Transverse colon (tissue), 4 donors: ENCODE data around the gene LETM1. TPM values are rescaled to one million over a fixed set of nuclear protein-coding genes. Genes with fewer than 3 reads are reported as not detected.

Experiments
- DNase-seq: peaks from one replicate; pipeline ENCODE4 v3.0.0-alpha.2; 2019
- H3K27ac ChIP-seq, 4 donors: fragments of 200-600 bp; sonication (generic); 2 replicates each; pipeline ENCODE4 v1.5.1; 2016 to 2018; ENCODE audit warnings: inconsistent platforms in 4 of 4
- H3K27me3 ChIP-seq: fragments of 200-600 bp; sonication (generic); 2 replicates; pipeline ENCODE4 v1.5.1; 2017; ENCODE audit warnings: inconsistent platforms
- H3K36me3 ChIP-seq, 4 donors: fragments of 200-600 bp; sonication (generic); 2 replicates each; pipeline ENCODE4 v1.5.1; 2017 to 2019; ENCODE audit warnings: inconsistent platforms in 4 of 4
- H3K4me1 ChIP-seq, 4 donors: fragments of 200-600 bp; sonication (generic); 2 replicates each; pipeline ENCODE4 v1.5.1; 2017 to 2020; ENCODE audit warnings: inconsistent platforms in 4 of 4
- H3K4me3 ChIP-seq, 4 donors: fragments of 200-600 bp; sonication (generic); 1 replicate in 1 of 4; 2 replicates in 3 of 4; pipeline versions ENCODE4 v1.5.1 to v1.6.1; 2017 to 2019; ENCODE audit warnings: inconsistent platforms in 4 of 4
- H3K9me3 ChIP-seq, 2 donors: fragments of 200-600 bp; sonication (generic); 2 replicates each; pipeline ENCODE4 v1.5.1; 2017 to 2019; ENCODE audit warnings: inconsistent platforms in 2 of 2
- EP300 ChIP-seq: sonication (generic); formaldehyde crosslinking; IDR thresholded peaks from one replicate; pipeline ENCODE4 v1.6.1; 2017; ENCODE audit warnings: antibody characterized with exemption, low read depth
- POLR2A ChIP-seq: fragments of 450-650 bp; IDR thresholded peaks from one replicate; pipeline ENCODE4 v1.6.1; 2016; ENCODE audit warnings: antibody characterized with exemption, mild to moderate bottlenecking, moderate library complexity
- POLR2AphosphoS5 ChIP-seq, 3 donors: sonication (generic); formaldehyde crosslinking; IDR thresholded peaks; one replicate each; pipeline ENCODE4 v1.6.1; 2016; ENCODE audit warnings: antibody characterized with exemption in 3 of 3
- WGBS, 2 donors: methylation state at CpG; one replicate each; pipeline ENCODE4 v1.1.5; 2018; ENCODE audit warnings: low coverage in 1 of 2; 5-methylcytosine and 5-hydroxymethylcytosine counted together
- in situ Hi-C, 4 donors: fragments of 200-750 bp; cut with MboI; loops; one replicate each; pipeline versions ENCODE4 v1.15.0 to v1.15.1; 2017; ENCODE audit warnings: low sequenced_read_pairs in 3 of 4, low pct_ligation_motif_present in 1 of 4, low pct_unique_long_range_greater_than_20kb in 1 of 4
- intact Hi-C: fragments of 100-400 bp; cut with DNase I; formaldehyde crosslinking; loops from one replicate; pipeline ENCODE4 v1.15.1; 2023; ENCODE audit warnings: low total_unique reads
- total RNA-seq, 4 donors: library from RNA; depleted of rRNA; stranded (reverse); fragments of >200 nt; gene quantifications; one replicate each; pipeline ENCODE4 v1.1.0, GENCODE V29; 2016
- TF ChIP-seq, protein P1 (sequence below), 5 experiments: fragments of 200-600 bp in 3 of 5; fragments of 450-650 bp in 2 of 5; sonication (generic) in 3 of 5; IDR thresholded peaks; 1 replicate in 2 of 5; 2 replicates in 3 of 5; pipeline ENCODE4 v1.5.1; 2016 to 2017; ENCODE audit warnings: antibody characterized with exemption in 5 of 5, inconsistent platforms in 3 of 5, mild to moderate bottlenecking in 2 of 5, moderate library complexity in 1 of 5

LETM1 gene
- total RNA-seq, 4 donors from 2014 or later = 173 to 469 (median 243) TPM

DNA sequence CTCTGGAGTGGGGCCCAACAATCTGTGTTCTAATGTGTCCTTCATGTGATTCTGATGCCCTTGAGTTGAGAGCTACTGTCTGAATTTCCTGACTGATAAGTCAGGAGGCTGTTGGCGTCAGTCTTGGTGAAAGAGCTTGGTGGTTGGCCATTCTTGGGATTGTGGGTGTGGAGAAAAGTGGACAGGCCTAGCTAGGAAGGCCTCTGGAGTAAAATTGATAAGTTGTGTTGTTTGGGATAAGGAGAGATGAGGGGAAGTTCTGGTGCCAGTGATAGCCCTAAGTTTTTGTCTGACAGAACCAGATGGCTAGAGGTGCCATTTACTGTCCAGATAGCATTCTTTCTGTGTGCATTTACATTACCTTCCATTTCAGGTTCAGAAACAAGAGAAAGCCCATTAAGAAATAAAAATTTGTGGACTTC, 26.9 kb upstream of the LETM1 start:
- DNase-seq = no peak
- Histone ChIP-seq H3K9me3 (no peaks in the 10 kb centered on the region), H3K4me1 (peaks cover 6 to 70% (median 39%) of the 10 kb centered on the region in 4 donors), H3K4me3 (no peak overlapping the region), H3K27me3 (no peaks in the 10 kb centered on the region), H3K36me3 (no peaks in the 10 kb centered on the region), H3K27ac (peak overlapping the region in 1 of 4 donors; percentile 80)
- in situ Hi-C loops = no loop called here
- WGBS, 2 donors = 100% methylated on average over 1 of the region's 1 CpG
- intact Hi-C loops = no loop called here
- TF ChIP-seq POLR2A (no peak), POLR2AphosphoS5 (IDR thresholded peaks at IDR 0.05) (no peak)
- TF ChIP-seq, protein P1, sequence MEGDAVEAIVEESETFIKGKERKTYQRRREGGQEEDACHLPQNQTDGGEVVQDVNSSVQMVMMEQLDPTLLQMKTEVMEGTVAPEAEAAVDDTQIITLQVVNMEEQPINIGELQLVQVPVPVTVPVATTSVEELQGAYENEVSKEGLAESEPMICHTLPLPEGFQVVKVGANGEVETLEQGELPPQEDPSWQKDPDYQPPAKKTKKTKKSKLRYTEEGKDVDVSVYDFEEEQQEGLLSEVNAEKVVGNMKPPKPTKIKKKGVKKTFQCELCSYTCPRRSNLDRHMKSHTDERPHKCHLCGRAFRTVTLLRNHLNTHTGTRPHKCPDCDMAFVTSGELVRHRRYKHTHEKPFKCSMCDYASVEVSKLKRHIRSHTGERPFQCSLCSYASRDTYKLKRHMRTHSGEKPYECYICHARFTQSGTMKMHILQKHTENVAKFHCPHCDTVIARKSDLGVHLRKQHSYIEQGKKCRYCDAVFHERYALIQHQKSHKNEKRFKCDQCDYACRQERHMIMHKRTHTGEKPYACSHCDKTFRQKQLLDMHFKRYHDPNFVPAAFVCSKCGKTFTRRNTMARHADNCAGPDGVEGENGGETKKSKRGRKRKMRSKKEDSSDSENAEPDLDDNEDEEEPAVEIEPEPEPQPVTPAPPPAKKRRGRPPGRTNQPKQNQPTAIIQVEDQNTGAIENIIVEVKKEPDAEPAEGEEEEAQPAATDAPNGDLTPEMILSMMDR (IDR thresholded peaks at IDR 0.05) = no peak

DNA sequence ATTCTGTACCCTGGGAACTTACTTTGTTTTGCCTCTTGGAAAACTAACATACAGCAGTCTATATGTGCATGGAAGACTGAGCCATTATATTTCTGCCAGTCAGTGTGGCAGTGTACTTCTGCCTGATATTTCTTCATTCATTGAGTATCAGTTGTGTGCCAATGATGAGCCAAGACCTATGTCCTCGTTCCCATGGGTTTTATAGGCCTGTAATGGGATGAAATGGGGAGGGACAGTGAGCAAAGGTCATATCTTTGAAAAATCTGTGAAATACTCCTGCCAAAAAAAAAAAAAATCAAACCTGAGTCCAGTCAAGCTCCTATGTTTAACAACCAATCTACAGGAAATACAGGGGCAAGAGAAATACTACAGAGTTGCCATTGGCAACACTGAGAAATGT, 24.4 kb upstream of the LETM1 start:
- 41 to 64% methylated on average over 1 of the region's 1 CpG for WGBS, 2 donors
- no peak for DNase-seq
- Histone ChIP-seq H3K4me3 (no peak overlapping the region), H3K27ac (peak overlapping the region; percentile 39 to 80 (median 62)), H3K4me1 (peaks cover 3 to 68% (median 27%) of the 10 kb centered on the region in 4 donors), H3K36me3 (no peaks in the 10 kb centered on the region), H3K9me3 (no peaks in the 10 kb centered on the region), H3K27me3 (no peaks in the 10 kb centered on the region)
- intact Hi-C loops = no loop called here
- in situ Hi-C loops = no loop called here
- TF ChIP-seq POLR2A (no peak), EP300 (no peak), POLR2AphosphoS5 (IDR thresholded peaks at IDR 0.05) (peak in 1 of 3 donors; percentile 40)
- TF ChIP-seq, protein P1 (IDR thresholded peaks at IDR 0.05) = no peak

DNA sequence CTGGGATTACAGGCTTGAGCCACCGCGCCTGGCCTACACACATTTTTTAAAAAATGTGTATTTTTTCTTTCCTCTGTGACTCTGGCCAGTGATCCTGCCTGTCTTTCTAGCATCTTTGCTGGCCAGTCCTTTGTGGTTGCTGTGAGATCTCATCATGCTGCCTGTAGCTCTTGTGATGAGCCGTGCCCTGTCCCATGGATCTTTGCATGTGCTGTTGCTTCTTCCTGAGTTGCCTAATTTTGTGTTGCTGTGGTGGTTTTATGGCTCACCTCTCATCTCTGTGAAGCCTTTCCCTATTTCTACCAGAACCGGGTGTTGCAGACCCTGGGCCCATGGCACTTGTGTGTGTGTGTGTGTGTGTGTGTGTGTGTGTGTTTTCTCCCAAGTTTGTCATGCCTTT, 23.5 kb upstream of the LETM1 start:
- Histone ChIP-seq H3K4me3 (no peak overlapping the region), H3K36me3 (no peaks in the 10 kb centered on the region), H3K4me1 (peaks cover 3 to 68% (median 30%) of the 10 kb centered on the region in 4 donors), H3K27me3 (no peaks in the 10 kb centered on the region), H3K9me3 (no peaks in the 10 kb centered on the region), H3K27ac (peak overlapping the region; percentile 39 to 80 (median 57))
- no peak for TF ChIP-seq EP300
- TF ChIP-seq, protein P1 (IDR thresholded peaks at IDR 0.05) = no peak
- TF ChIP-seq POLR2A = no peak
- TF ChIP-seq POLR2AphosphoS5 (IDR thresholded peaks at IDR 0.05) = no peak
- DNase-seq = no peak
- intact Hi-C loops (no loop called here), in situ Hi-C loops (no loop called here)
- WGBS, 2 donors = 74 to 82% methylated on average over 4 of the region's 4 CpGs

DNA sequence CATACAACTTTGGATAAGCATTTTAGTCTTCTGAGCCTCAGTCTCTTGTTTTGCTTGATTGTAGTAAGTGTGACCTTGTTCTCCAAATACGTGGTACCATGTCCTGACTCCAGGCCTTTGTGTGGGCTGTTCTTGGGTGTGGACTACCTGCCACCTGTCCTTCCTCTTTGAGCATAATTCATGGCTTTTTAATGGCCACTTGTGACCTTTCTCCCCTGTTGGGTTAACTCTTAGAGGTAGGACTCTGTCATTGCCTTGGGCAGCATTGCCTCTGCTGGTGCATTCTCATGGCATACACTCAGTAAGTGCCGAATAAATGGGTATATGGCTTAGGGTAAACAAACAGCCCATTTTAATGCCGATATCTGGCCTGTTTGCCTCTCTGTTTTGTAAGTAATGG, 18.2 kb upstream of the LETM1 start:
- peak; percentile 31 for DNase-seq
- in situ Hi-C loops = no loop called here
- WGBS, 2 donors = 63 to 100% methylated on average over 1 to 3 of the region's 3 CpGs

DNA sequence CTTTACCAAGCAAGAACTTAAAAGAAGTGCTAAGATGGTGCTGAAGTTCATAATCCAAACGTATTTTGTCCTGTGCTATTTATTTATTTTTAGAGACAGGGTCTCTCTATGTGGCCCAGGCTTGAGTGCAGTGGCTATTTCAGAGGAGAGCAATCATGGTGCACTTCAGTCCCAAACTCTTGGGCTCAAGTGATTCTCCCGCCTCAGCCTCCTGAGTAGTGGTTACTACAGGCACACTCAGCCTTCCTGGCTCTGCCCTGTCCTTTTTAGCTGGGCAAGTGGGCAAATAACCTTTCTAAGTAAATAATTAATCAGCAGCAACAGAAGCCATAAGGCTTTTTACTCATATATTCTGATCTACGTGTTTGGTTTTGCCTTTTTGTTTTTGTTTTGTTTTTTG, 17.8 kb upstream of the LETM1 start:
- H3K27ac ChIP-seq = peak overlapping the region; percentile 94 to 99 (median 98)
- TF ChIP-seq POLR2A (no peak), POLR2AphosphoS5 (IDR thresholded peaks at IDR 0.05) (peak in 2 of 3 donors; percentile 5 to 46)
- TF ChIP-seq, protein P1 (IDR thresholded peaks at IDR 0.05) = no peak
- H3K27me3 ChIP-seq = no peaks in the 10 kb centered on the region
- no peaks in the 10 kb centered on the region for H3K36me3 ChIP-seq
- DNase-seq = no peak
- intact Hi-C loops (no loop called here), in situ Hi-C loops (no loop called here)
- peaks cover 13 to 63% (median 47%) of the 10 kb centered on the region in 4 donors for H3K4me1 ChIP-seq
- H3K4me3 ChIP-seq = no peak overlapping the region
- WGBS, 2 donors = 35 to 49% methylated on average over 3 of the region's 3 CpGs
- H3K9me3 ChIP-seq = no peaks in the 10 kb centered on the region

More for the DNA sequence above, 18.2 kb upstream of the LETM1 start:
- intact Hi-C loops = no loop called here
- Histone ChIP-seq H3K4me1 (peaks cover 13 to 62% (median 43%) of the 10 kb centered on the region in 4 donors), H3K4me3 (no peak overlapping the region), H3K27ac (peak overlapping the region; percentile 94 to 99 (median 98)), H3K9me3 (no peaks in the 10 kb centered on the region), H3K27me3 (no peaks in the 10 kb centered on the region), H3K36me3 (no peaks in the 10 kb centered on the region)
- TF ChIP-seq POLR2A (no peak), POLR2AphosphoS5 (IDR thresholded peaks at IDR 0.05) (peak in 2 of 3 donors; percentile 36 to 39)
